GM12892 (cell line): ENCODE data around the gene HYAL1.

Source experiments
- POLR2A ChIP-seq: IDR thresholded peaks from 2 replicates; pipeline ENCODE4 v1.6.1; 2011; ENCODE audit warnings: low read depth, low read length, control low read depth
- POLR2AphosphoS5 ChIP-seq: IDR thresholded peaks from 2 replicates; pipeline ENCODE4 v1.6.1; 2011; ENCODE audit warnings: low read depth, low read length, control low read depth

DNA sequence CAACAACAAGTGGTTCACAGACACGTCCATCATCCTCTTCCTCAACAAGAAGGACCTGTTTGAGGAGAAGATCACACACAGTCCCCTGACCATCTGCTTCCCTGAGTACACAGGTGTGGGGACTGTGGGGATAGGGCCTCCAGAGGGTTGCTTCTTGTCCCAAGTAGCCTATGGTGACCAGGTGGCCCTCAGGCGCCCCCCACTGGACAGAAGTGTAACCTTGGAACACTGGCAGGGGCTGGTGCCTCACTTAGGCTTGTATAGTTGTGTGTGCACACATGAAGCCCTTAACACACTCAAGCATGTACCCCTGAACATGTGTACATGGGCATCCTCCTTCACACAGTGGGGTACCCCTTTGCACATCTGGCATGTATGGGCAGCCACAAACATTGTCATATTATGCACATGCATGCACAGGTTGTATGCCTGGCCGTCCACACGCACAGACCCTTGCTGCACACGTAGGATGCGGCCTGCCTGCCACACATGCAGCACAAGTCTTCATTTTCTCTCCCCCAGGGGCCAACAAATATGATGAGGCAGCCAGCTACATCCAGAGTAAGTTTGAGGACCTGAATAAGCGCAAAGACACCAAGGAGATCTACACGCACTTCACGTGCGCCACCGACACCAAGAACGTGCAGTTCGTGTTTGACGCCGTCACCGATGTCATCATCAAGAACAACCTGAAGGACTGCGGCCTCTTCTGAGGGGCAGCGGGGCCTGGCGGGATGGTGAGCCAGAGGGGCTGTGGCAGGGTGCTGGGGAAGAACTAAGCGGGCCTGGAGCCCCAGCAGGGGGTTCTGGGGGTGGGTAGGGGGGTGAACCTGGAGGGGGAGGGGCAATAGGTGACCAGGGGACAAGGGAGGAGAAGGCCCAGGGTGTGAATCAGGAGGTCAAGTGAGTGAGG, 46.1 kb downstream of the HYAL1 start:
- TF ChIP-seq POLR2A (no peak), POLR2AphosphoS5 (no peak)
